Measurements from ENCODE around the gene ETF1.

- TF ChIP-seq TAF1 (IDR thresholded peaks at IDR 0.05; ENCODE audit: low read depth) (no peak), EP300 (IDR thresholded peaks at IDR 0.05; ENCODE audit: borderline replicate concordance) (no peak), MAX (IDR thresholded peaks at IDR 0.05) (no peak), NFIC (IDR thresholded peaks at IDR 0.05) (no peak), EGR1 (IDR thresholded peaks at IDR 0.05) (no peak), CEBPB (IDR thresholded peaks at IDR 0.05) (no peak), REST (IDR thresholded peaks at IDR 0.05; ENCODE audit: low read depth) (no peak), RAD21 (IDR thresholded peaks at IDR 0.05; ENCODE audit: low read depth) (no peak), YY1 (IDR thresholded peaks at IDR 0.05; ENCODE audit: low read depth) (no peak), CREB1 (IDR thresholded peaks at IDR 0.05; ENCODE audit: low read depth) (no peak), TCF12 (IDR thresholded peaks at IDR 0.05; ENCODE audit: low read depth) (no peak)
Measured at GRCh38 chr5:138472353-138472752, 70.7 kb downstream of the ETF1 start.
